K562 (cell line): ENCODE data around the gene NCOA3.

Experiments used
- EP300 ChIP-seq: IDR thresholded peaks from 2 replicates; pipeline ENCODE4 v1.6.1; 2012; ENCODE audit warnings: low read length, improper control_type of control experiment
- FOXP4 ChIP-seq: sonication (generic); formaldehyde crosslinking; IDR thresholded peaks from 2 replicates; pipeline ENCODE4 v1.8.0; 2022; ENCODE audit warnings: mild to moderate bottlenecking, missing genetic modification reagents, borderline replicate concordance

- TF ChIP-seq FOXP4 (CRISPR knock-in tag) (no peak), EP300 (no peak)
These were observed 50.2 kb downstream of the NCOA3 start for GRCh38 chr20:47551841-47552240.
